Thyroid gland (tissue), 4 donors: ENCODE data around the gene TRIM45. TPM values are rescaled to one million over a fixed set of nuclear protein-coding genes. Genes with fewer than 3 reads are reported as not detected.

Experiments
- DNase-seq, 2 donors: peaks; one replicate each; pipeline ENCODE4 v3.0.0-alpha.2; 2019
- H3K27ac ChIP-seq, 3 donors: fragments of 200-600 bp; sonication (generic); 1 replicate in 2 of 3; 2 replicates in 1 of 3; pipeline ENCODE4 v1.5.1; 2016 to 2019; ENCODE audit warnings: mild to moderate bottlenecking in 1 of 3, moderate library complexity in 1 of 3
- H3K27me3 ChIP-seq: fragments of 200-600 bp; sonication (generic); one replicate; pipeline ENCODE4 v1.5.1; 2019
- H3K36me3 ChIP-seq, 2 donors: fragments of 200-600 bp; sonication (generic); one replicate each; pipeline ENCODE4 v1.5.1; 2016 to 2019
- H3K4me1 ChIP-seq, 2 donors: fragments of 200-600 bp; sonication (generic); one replicate each; pipeline ENCODE4 v1.5.1; 2017 to 2019
- H3K4me3 ChIP-seq, 3 donors: fragments of 200-600 bp; sonication (generic); replicated peaks in 1 of 3; 1 replicate in 2 of 3; 2 replicates in 1 of 3; pipeline ENCODE4 v1.5.1; 2016; ENCODE audit warnings: mild to moderate bottlenecking in 1 of 3
- H3K9me3 ChIP-seq: fragments of 200-600 bp; sonication (generic); one replicate; pipeline ENCODE4 v1.5.1; 2017
- CTCF ChIP-seq, 6 experiments: fragments of 200-600 bp in 3 of 6; fragments of 450-650 bp in 3 of 6; sonication (generic) in 3 of 6; IDR thresholded peaks; one replicate each; pipeline ENCODE4 v1.5.1; 2016 to 2019; ENCODE audit warnings: antibody characterized with exemption in 6 of 6, mild to moderate bottlenecking in 2 of 6, inconsistent platforms in 1 of 6, moderate library complexity in 1 of 6
- POLR2A ChIP-seq, 2 donors: fragments of 450-650 bp; IDR thresholded peaks; one replicate each; pipeline ENCODE4 v1.6.1; 2017; ENCODE audit warnings: antibody characterized with exemption in 2 of 2, mild to moderate bottlenecking in 2 of 2, moderate library complexity in 1 of 2
- WGBS, 2 donors: methylation state at CpG; one replicate each; pipeline ENCODE4 v1.1.5; 2017; 5-methylcytosine and 5-hydroxymethylcytosine counted together
- intact Hi-C: fragments of 100-400 bp; cut with DNase I; formaldehyde crosslinking; loops from one replicate; pipeline ENCODE4 v1.15.1; 2023
- total RNA-seq, 4 donors: library from RNA; depleted of rRNA; stranded (reverse); fragments of >200 nt; gene quantifications; one replicate each; pipeline ENCODE4 v1.2.3, GENCODE V29; 2016

Gene TRIM45
- total RNA-seq, 4 donors from 2014 or later = 5.1 to 7.3 (median 6.3) TPM

- intact Hi-C loops = no loop called here
- no peaks in the 10 kb centered on the region for H3K27me3 ChIP-seq
- H3K27ac ChIP-seq = no peak overlapping the region
- H3K36me3 ChIP-seq = peaks cover 0 to 3% of the 10 kb centered on the region in 2 donors
- DNase-seq = no peak
- H3K4me1 ChIP-seq = peaks cover 0 to 3% of the 10 kb centered on the region in 2 donors
- 67 to 72% methylated on average over 7 of the region's 7 CpGs for WGBS, 2 donors
- H3K9me3 ChIP-seq = no peaks in the 10 kb centered on the region
- TF ChIP-seq POLR2A (IDR thresholded peaks at IDR 0.05) (no peak), CTCF (IDR thresholded peaks at IDR 0.05) (no peak)
- no peak overlapping the region for H3K4me3 ChIP-seq
These were observed 9.4 kb downstream of the TRIM45 start for GRCh38 chr1:117112047-117112717.

- Histone ChIP-seq H3K36me3 (peaks cover 0 to 3% of the 10 kb centered on the region in 2 donors), H3K27me3 (no peaks in the 10 kb centered on the region), H3K4me1 (peaks cover 0 to 6% of the 10 kb centered on the region in 2 donors), H3K4me3 (no peak overlapping the region), H3K9me3 (no peaks in the 10 kb centered on the region), H3K27ac (no peak overlapping the region)
- TF ChIP-seq POLR2A (IDR thresholded peaks at IDR 0.05) (no peak), CTCF (IDR thresholded peaks at IDR 0.05) (no peak)
- intact Hi-C loops = no loop called here
- WGBS, 2 donors = 92 to 94% methylated on average over 2 of the region's 2 CpGs
- no peak for DNase-seq
These were observed 10.8 kb downstream of the TRIM45 start for GRCh38 chr1:117110774-117111173.

- intact Hi-C loops = no loop called here
- Histone ChIP-seq H3K4me1 (peaks cover 0 to 6% of the 10 kb centered on the region in 2 donors), H3K4me3 (no peak overlapping the region), H3K36me3 (no peaks in the 10 kb centered on the region), H3K27me3 (no peaks in the 10 kb centered on the region), H3K9me3 (no peaks in the 10 kb centered on the region), H3K27ac (no peak overlapping the region)
- DNase-seq = no peak
- TF ChIP-seq CTCF (IDR thresholded peaks at IDR 0.05) (no peak), POLR2A (IDR thresholded peaks at IDR 0.05) (no peak)
- 82 to 85% methylated on average over 2 of the region's 2 CpGs for WGBS, 2 donors
These were observed 14.2 kb downstream of the TRIM45 start for GRCh38 chr1:117107364-117107763.

DNA sequence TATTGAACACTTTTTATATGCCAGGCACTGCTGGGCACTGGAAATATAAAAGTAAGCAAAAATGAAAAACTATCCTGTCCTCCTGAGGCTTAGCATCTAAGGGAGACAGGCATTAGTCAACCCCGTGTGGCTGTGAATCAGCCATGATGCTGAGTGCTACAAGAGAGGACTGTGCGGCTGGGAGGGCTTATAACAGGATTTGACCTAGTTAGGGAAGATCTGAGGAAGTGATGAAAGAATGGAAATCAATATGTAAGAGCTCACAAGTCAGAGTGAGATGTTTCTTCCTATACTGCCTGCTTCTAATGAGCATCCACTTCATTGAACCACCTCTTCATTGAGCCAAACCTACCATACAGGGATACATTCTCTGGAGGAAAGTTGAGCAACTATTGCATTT is 15.1 kb downstream of the TRIM45 start:
- TF ChIP-seq CTCF (IDR thresholded peaks at IDR 0.05) (no peak), POLR2A (IDR thresholded peaks at IDR 0.05) (no peak)
- Histone ChIP-seq H3K36me3 (no peaks in the 10 kb centered on the region), H3K4me3 (no peak overlapping the region), H3K27ac (no peak overlapping the region), H3K27me3 (no peaks in the 10 kb centered on the region), H3K4me1 (peaks cover 0 to 6% of the 10 kb centered on the region in 2 donors), H3K9me3 (no peaks in the 10 kb centered on the region)
- DNase-seq = no peak
- intact Hi-C loops = no loop called here
- WGBS, 2 donors = 92 to 97% methylated on average over 2 of the region's 2 CpGs

- H3K4me1 ChIP-seq = peaks cover 0 to 6% of the 10 kb centered on the region in 2 donors
- H3K4me3 ChIP-seq = no peak overlapping the region
- DNase-seq = no peak
- H3K9me3 ChIP-seq = no peaks in the 10 kb centered on the region
- intact Hi-C loops = no loop called here
- H3K27me3 ChIP-seq = no peaks in the 10 kb centered on the region
- H3K27ac ChIP-seq = no peak overlapping the region
- TF ChIP-seq POLR2A (IDR thresholded peaks at IDR 0.05) (no peak), CTCF (IDR thresholded peaks at IDR 0.05) (no peak)
- H3K36me3 ChIP-seq = no peaks in the 10 kb centered on the region
These were observed 15.8 kb downstream of the TRIM45 start for GRCh38 chr1:117105722-117106121.
